Calu3 (cell line): ENCODE data around the gene CXCR2. TPM values are rescaled to one million over a fixed set of nuclear protein-coding genes. Genes with fewer than 3 reads are reported as not detected.

Experiments used
- Bru-seq: library from RNA; stranded (reverse); fragments of 400-500 nt; gene quantifications from one replicate; lab custom pipeline; 2021; lab: Mats Ljungman, UMichigan
- BruChase-seq, 2 experiments: library from RNA; stranded (reverse); fragments of 400-500 nt; gene quantifications; one replicate each; lab custom pipeline; 2021; lab: Mats Ljungman, UMichigan
- BruUV-seq: library from RNA; stranded (reverse); fragments of 400-500 nt; replicated peaks from 2 replicates; lab custom pipeline; 2021; lab: Mats Ljungman, UMichigan
- CTCF ChIA-PET: fragments of 300-600 bp; sonication (Branson Sonifier 250); formaldehyde crosslinking; loops from one replicate; lab custom pipeline; 2022; ENCODE audit warnings: antibody characterized with exemption; lab: Charles Lee
- DNase-seq: peaks from one replicate; pipeline ENCODE4 v3.0.0; 2022
- H3K27ac Mint-ChIP-seq: one replicate; pipeline ENCODE4 v1.8.0; 2022; ENCODE audit warnings: mixed read lengths; ENCODE audit not compliant: unreplicated experiment
- H3K27me3 Mint-ChIP-seq: one replicate; pipeline ENCODE4 v1.8.0; 2022; ENCODE audit warnings: mixed read lengths; ENCODE audit not compliant: unreplicated experiment
- H3K36me3 Mint-ChIP-seq: one replicate; pipeline ENCODE4 v1.8.0; 2022; ENCODE audit warnings: mild to moderate bottlenecking, moderate library complexity, mixed read lengths; ENCODE audit not compliant: insufficient read depth, unreplicated experiment
- H3K4me1 Mint-ChIP-seq: one replicate; pipeline ENCODE4 v1.8.0; 2022; ENCODE audit warnings: mild to moderate bottlenecking, low read depth, mixed read lengths; ENCODE audit not compliant: unreplicated experiment
- H3K4me3 Mint-ChIP-seq: one replicate; pipeline ENCODE4 v1.8.0; 2022; ENCODE audit warnings: mild to moderate bottlenecking, low read depth, moderate library complexity, mixed read lengths; ENCODE audit not compliant: unreplicated experiment
- H3K9me3 Mint-ChIP-seq: one replicate; pipeline ENCODE4 v1.8.0; 2022; ENCODE audit warnings: low read depth, mixed read lengths; ENCODE audit not compliant: unreplicated experiment
- intact Hi-C: fragments of 100-400 bp; cut with micrococcal nuclease; formaldehyde crosslinking; loops from one replicate; pipeline ENCODE4 v1.10.0; 2022; ENCODE audit not compliant: unreplicated experiment
- long read RNA-seq: library from polyadenylated mRNA; stranded (forward); transcript quantifications from one replicate; pipeline ENCODE4 v2.0.0, GENCODE V29; 2022
- total RNA-seq: library from RNA; stranded (reverse); gene quantifications from 2 replicates; pipeline ENCODE4 v1.2.3, GENCODE V29; 2022
- TF ChIP-seq, protein P1 (sequence below): fragments of 200-600 bp; IDR thresholded peaks from one replicate; pipeline ENCODE4 v1.8.0; 2022; ENCODE audit warnings: antibody characterized with exemption; ENCODE audit not compliant: unreplicated experiment

Gene CXCR2
- not detected in 2 replicates for total RNA-seq
- not detected for Bru-seq, nascent RNA
- BruChase-seq, experiment 1, labeled RNA remaining after a 6-hour chase: not detected
- not detected for BruChase-seq, experiment 2, labeled RNA remaining after a 2-hour chase
- long read RNA-seq: 0 reads

- intact Hi-C loops: no loop called here
- Mint-ChIP-seq H3K9me3 (peaks cover 2% of the 10 kb centered on the region), H3K36me3 (no peaks in the 10 kb centered on the region), H3K4me1 (no peaks in the 10 kb centered on the region), H3K27ac (no peak within 1 kb of the TSS), H3K4me3 (no peak within 1 kb of the TSS), H3K27me3 (peaks cover 73% of the 10 kb centered on the region)
- TF ChIP-seq, protein P1, sequence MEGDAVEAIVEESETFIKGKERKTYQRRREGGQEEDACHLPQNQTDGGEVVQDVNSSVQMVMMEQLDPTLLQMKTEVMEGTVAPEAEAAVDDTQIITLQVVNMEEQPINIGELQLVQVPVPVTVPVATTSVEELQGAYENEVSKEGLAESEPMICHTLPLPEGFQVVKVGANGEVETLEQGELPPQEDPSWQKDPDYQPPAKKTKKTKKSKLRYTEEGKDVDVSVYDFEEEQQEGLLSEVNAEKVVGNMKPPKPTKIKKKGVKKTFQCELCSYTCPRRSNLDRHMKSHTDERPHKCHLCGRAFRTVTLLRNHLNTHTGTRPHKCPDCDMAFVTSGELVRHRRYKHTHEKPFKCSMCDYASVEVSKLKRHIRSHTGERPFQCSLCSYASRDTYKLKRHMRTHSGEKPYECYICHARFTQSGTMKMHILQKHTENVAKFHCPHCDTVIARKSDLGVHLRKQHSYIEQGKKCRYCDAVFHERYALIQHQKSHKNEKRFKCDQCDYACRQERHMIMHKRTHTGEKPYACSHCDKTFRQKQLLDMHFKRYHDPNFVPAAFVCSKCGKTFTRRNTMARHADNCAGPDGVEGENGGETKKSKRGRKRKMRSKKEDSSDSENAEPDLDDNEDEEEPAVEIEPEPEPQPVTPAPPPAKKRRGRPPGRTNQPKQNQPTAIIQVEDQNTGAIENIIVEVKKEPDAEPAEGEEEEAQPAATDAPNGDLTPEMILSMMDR: no peak
- BruUV-seq: no TSS peak
- CTCF ChIA-PET: no interaction called here
- DNase-seq: no peak
Observed at GRCh38 chr2:218125626-218126080, at the start of gene CXCR2. CXCR2 (plus strand) TSS chr2:218126028; CDS start chr2:218134802, 8,774 bp downstream.

- Mint-ChIP-seq H3K27me3 (peaks cover 85% of the 10 kb centered on the region), H3K4me3 (no peak overlapping the region), H3K4me1 (no peaks in the 10 kb centered on the region), H3K9me3 (no peaks in the 10 kb centered on the region), H3K36me3 (no peaks in the 10 kb centered on the region), H3K27ac (no peak overlapping the region)
- intact Hi-C loops: no loop called here
- no TSS peak for BruUV-seq
- CTCF ChIA-PET: no interaction called here
- TF ChIP-seq, protein P1: no peak
- DNase-seq: no peak
Observed at GRCh38 chr2:218077464-218078216, 48.2 kb upstream of the CXCR2 start.

GRCh38 chr2:218079943-218080913, 45.6 kb upstream of the CXCR2 start:
- peaks cover 64% of the 10 kb centered on the region for H3K27me3 Mint-ChIP-seq
- BruUV-seq: no TSS peak
- intact Hi-C loops: no loop called here
- H3K36me3 Mint-ChIP-seq: no peaks in the 10 kb centered on the region
- peaks cover 1% of the 10 kb centered on the region for H3K9me3 Mint-ChIP-seq
- no peak overlapping the region for H3K4me3 Mint-ChIP-seq
- H3K27ac Mint-ChIP-seq: no peak overlapping the region
- CTCF ChIA-PET: interaction anchor here (0.6 to 1.1 kb wide), 2 partner anchors 29 to 294 kb away, joined by 3 read pairs; no protein-coding TSS in a partner anchor
- no peak for DNase-seq
- TF ChIP-seq, protein P1: no peak
- H3K4me1 Mint-ChIP-seq: no peaks in the 10 kb centered on the region

DNA sequence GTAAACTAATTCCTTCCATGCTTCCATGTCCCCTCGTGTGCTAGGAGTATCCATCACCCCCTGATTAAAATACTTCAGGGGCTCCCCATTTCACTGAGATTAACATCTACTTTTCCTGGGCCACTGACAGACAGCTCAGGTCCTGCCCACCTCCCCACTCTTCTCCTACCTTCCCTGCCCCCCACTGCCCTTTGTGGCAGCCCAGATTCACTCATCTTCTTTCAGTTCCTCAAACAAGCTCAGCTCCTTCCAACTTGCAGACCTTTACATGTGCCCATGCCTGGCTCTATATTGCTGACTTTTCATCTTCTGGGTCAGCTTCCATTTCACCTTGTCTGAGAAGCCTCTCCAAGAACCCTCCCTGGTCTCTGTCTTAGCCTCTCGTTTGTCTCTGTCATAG, 44.8 kb upstream of the CXCR2 start:
- peaks cover 64% of the 10 kb centered on the region for H3K27me3 Mint-ChIP-seq
- TF ChIP-seq, protein P1: no peak
- no peak overlapping the region for H3K4me3 Mint-ChIP-seq
- H3K36me3 Mint-ChIP-seq: no peaks in the 10 kb centered on the region
- no peaks in the 10 kb centered on the region for H3K4me1 Mint-ChIP-seq
- no TSS peak for BruUV-seq
- DNase-seq: no peak
- H3K27ac Mint-ChIP-seq: no peak overlapping the region
- CTCF ChIA-PET: interaction anchor here (0.6 to 1.1 kb wide), 2 partner anchors 28 to 295 kb away, joined by 3 read pairs; no protein-coding TSS in a partner anchor
- intact Hi-C loops: no loop called here
- peaks cover 4% of the 10 kb centered on the region for H3K9me3 Mint-ChIP-seq
